TTC549 (cell line): ENCODE data around the gene RAB35.
"Not testable (repeated sequence)": the region's sequence is repeated elsewhere in the genome, so short reads cannot be mapped to it uniquely, and the experiment has no call there.

Source experiments
- FAIRE-seq: peaks from 2 replicates; lab custom pipeline; 2012; peaks lifted over from hg19 to GRCh38; lab: Jason Lieb, UNC

Gene RAB35

GRCh38 chr12:120056739-120057138 lies 59.8 kb downstream of the RAB35 start:
- no peak for FAIRE-seq

DNA sequence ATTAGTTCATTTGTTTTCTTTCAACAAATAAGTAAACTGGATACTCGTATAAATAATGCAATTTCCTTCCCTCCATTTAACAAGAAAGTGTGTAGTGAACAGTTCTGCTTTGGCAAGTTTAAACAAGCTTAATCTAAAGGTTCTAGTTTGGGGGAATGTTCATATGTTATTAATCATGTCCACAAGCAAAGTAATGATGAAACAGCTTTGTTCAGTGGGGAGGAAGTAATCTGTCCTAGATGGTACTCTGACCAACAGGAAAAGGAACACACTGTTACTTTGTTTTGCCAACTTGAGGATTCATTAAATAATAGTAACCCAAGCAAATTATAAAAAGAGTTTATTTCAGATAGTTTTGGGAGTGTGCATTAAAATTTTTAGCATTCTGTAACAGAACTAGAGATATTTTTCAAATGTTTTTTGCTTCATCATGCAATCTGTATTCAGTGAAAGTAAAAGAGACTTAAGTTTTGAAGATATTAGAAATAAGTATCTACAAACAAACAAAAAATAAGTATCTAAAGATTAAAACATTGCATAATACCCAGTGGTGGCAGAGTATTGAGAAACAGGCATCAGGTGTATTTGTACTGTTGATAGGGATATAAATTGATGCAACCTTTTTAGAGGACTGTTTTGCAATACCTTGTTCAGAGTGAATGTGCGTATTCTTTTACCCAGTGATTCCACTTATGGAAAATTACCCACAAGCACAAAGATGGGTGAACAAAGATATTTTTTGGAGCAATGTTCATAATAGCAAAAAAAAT lies 61.1 kb downstream of the RAB35 start:
- FAIRE-seq = no peak

GRCh38 chr12:120054293-120054692 lies 62.3 kb downstream of the RAB35 start:
- no peak for FAIRE-seq

GRCh38 chr12:120051535-120051934 lies 65.0 kb downstream of the RAB35 start:
- FAIRE-seq = no peak

- FAIRE-seq = no peak
Measured at GRCh38 chr12:120049426-120049825, 67.1 kb downstream of the RAB35 start.

GRCh38 chr12:120048263-120048662 lies 68.3 kb downstream of the RAB35 start:
- no peak for FAIRE-seq

- FAIRE-seq = no peak
Measured at GRCh38 chr12:120047072-120047471, 69.5 kb downstream of the RAB35 start.

GRCh38 chr12:120045367-120045766 lies 71.2 kb downstream of the RAB35 start:
- FAIRE-seq = not testable (repeated sequence)
